Kidney (tissue), 14 donors: ENCODE data around the gene ATF3. TPM values are rescaled to one million over a fixed set of nuclear protein-coding genes. Genes with fewer than 3 reads are reported as not detected.

Experiments
- DNase-seq, 5 donors: peaks; one replicate each; pipeline ENCODE4 v3.0.0-alpha.2; 2013 to 2020
- FAIRE-seq: peaks from 2 replicates; lab custom pipeline; 2012; peaks lifted over from hg19 to GRCh38; lab: Jason Lieb, UNC
- H3K27ac ChIP-seq, 2 donors: one replicate each; pipeline ENCODE4 v1.7.0; 2013; ENCODE audit warnings: low read depth in 2 of 2, low read length in 2 of 2, inconsistent platforms in 1 of 2
- H3K27me3 ChIP-seq: one replicate; pipeline ENCODE4 v1.7.1; 2013; ENCODE audit warnings: low read length, inconsistent platforms; ENCODE audit not compliant: control insufficient read depth, insufficient read depth
- H3K36me3 ChIP-seq, 3 donors: one replicate each; pipeline versions ENCODE4 v1.7.0 to v1.7.1; 2013; ENCODE audit warnings: low read length in 3 of 3, control low read depth in 1 of 3, inconsistent platforms in 1 of 3; ENCODE audit not compliant: insufficient read depth in 3 of 3, control insufficient read depth in 2 of 3
- H3K4me1 ChIP-seq, 3 donors: one replicate each; pipeline versions ENCODE4 v1.7.0 to v1.7.1; 2013; ENCODE audit warnings: low read length in 3 of 3, inconsistent platforms in 1 of 3, low read depth in 1 of 3; ENCODE audit not compliant: control insufficient read depth in 2 of 3, insufficient read depth in 2 of 3
- H3K4me3 ChIP-seq, 3 donors: one replicate each; pipeline versions ENCODE4 v1.7.0 to v1.8.1; 2013; ENCODE audit warnings: low read length in 3 of 3, control low read depth in 1 of 3, inconsistent platforms in 1 of 3
- H3K9ac ChIP-seq, 3 donors: one replicate each; pipeline versions ENCODE4 v1.7.0 to v1.7.1; 2013; ENCODE audit warnings: low read length in 3 of 3, control low read depth in 1 of 3, inconsistent platforms in 1 of 3
- H3K9me3 ChIP-seq, 3 donors: one replicate each; pipeline versions ENCODE4 v1.7.0 to v1.7.1; 2013; ENCODE audit warnings: low read length in 3 of 3, control low read depth in 1 of 3, inconsistent platforms in 1 of 3; ENCODE audit not compliant: control insufficient read depth in 2 of 3, insufficient read depth in 1 of 3
- intact Hi-C: fragments of 100-400 bp; cut with DNase I; formaldehyde crosslinking; loops from one replicate; pipeline ENCODE4 v1.11.1; 2022
- polyA plus RNA-seq: library from polyadenylated mRNA; stranded (reverse); fragments of 350-450 nt; fragmentation: Illumina TruSeq; extraction: RNeasy Lipid Tissue Mini Kit (QIAGEN cat#74804); gene quantifications from one replicate; pipeline ENCODE4 v1.2.3, GENCODE V29; 2014; ENCODE audit warnings: low read depth, low replicate concordance; ENCODE audit not compliant: insufficient read depth
- total RNA-seq: library from RNA; stranded (reverse); fragmentation: NEBNext Ultra II Directional; extraction: Animal tissue kit (Norgen Biotek cat#: 25700); gene quantifications from one replicate; pipeline ENCODE4 v1.2.1, GENCODE V29; 2021
- TF ChIP-seq, protein P1 (sequence below): IDR thresholded peaks from 3 replicates; pipeline ENCODE4 v1.5.1; 2012; ENCODE audit warnings: mild to moderate bottlenecking, moderate library complexity, borderline replicate concordance; ENCODE audit not compliant: insufficient read depth; ENCODE audit errors: extremely low read depth
- donor health status: control.
- donor health status: control.
- donor health status: control.
- donor health status: control.
- donor health status: control.
- donor health status: DM: yes; HTN: yes; CAD: no.
- donor health status: Normal renal cell carcinoma (clear cell type).

Gene ATF3
- total and polyA plus RNA-seq, 2 donors from 2014 or later = 12.8 to 14.6 TPM

DNA sequence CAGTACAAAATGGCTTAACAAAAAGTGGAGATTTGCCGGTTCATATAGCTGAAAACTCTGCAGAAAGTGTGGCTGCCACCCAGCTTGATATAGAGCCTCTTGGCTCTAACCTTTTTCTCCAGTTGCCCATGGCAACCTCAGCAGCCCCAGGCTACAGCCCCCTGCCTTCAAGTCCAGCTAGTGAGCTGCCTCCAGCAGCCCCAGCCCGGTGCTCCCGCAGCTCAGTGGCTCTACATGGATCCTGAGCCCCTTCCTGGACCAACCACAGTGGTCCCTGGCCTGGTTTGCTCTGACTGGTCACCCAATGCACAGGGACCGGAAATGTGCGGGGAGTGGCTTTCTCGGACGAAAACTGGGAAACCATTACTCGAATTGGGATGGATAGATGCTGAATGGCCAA is 13.3 kb upstream of the ATF3 start:
- TF ChIP-seq, protein P1, sequence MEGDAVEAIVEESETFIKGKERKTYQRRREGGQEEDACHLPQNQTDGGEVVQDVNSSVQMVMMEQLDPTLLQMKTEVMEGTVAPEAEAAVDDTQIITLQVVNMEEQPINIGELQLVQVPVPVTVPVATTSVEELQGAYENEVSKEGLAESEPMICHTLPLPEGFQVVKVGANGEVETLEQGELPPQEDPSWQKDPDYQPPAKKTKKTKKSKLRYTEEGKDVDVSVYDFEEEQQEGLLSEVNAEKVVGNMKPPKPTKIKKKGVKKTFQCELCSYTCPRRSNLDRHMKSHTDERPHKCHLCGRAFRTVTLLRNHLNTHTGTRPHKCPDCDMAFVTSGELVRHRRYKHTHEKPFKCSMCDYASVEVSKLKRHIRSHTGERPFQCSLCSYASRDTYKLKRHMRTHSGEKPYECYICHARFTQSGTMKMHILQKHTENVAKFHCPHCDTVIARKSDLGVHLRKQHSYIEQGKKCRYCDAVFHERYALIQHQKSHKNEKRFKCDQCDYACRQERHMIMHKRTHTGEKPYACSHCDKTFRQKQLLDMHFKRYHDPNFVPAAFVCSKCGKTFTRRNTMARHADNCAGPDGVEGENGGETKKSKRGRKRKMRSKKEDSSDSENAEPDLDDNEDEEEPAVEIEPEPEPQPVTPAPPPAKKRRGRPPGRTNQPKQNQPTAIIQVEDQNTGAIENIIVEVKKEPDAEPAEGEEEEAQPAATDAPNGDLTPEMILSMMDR = no peak
- H3K9me3 ChIP-seq = no peaks in the 10 kb centered on the region
- FAIRE-seq (no peak), DNase-seq (no peak)
- H3K9ac ChIP-seq = no peak overlapping the region
- H3K27ac ChIP-seq = no peak overlapping the region
- H3K36me3 ChIP-seq = no peaks in the 10 kb centered on the region
- no peak overlapping the region for H3K4me3 ChIP-seq
- intact Hi-C loops = no loop called here
- H3K27me3 ChIP-seq = no peaks in the 10 kb centered on the region
- H3K4me1 ChIP-seq = no peaks in the 10 kb centered on the region

- no peaks in the 10 kb centered on the region for H3K9me3 ChIP-seq
- no peak overlapping the region for H3K4me3 ChIP-seq
- no peaks in the 10 kb centered on the region for H3K27me3 ChIP-seq
- DNase-seq (peak in 2 of 5 donors; percentile 79 to 82), FAIRE-seq (peak; percentile 50)
- no peak overlapping the region for H3K9ac ChIP-seq
- TF ChIP-seq, protein P1 = peak; percentile 32
- H3K27ac ChIP-seq = peak overlapping the region; percentile 5 to 65
- intact Hi-C loops = no loop called here
- no peaks in the 10 kb centered on the region for H3K4me1 ChIP-seq
- no peaks in the 10 kb centered on the region for H3K36me3 ChIP-seq
Observed at GRCh38 chr1:212595787-212596714, 12.5 kb upstream of the ATF3 start.

- H3K9ac ChIP-seq = no peak overlapping the region
- no peak for FAIRE-seq
- no peaks in the 10 kb centered on the region for H3K9me3 ChIP-seq
- TF ChIP-seq, protein P1 = no peak
- H3K27me3 ChIP-seq = no peaks in the 10 kb centered on the region
- DNase-seq = no peak
- H3K36me3 ChIP-seq = no peaks in the 10 kb centered on the region
- peak overlapping the region in 1 of 2 donors; percentile 5 for H3K27ac ChIP-seq
- no peaks in the 10 kb centered on the region for H3K4me1 ChIP-seq
- intact Hi-C loops = no loop called here
- H3K4me3 ChIP-seq = no peak overlapping the region
Observed at GRCh38 chr1:212596798-212597197, 11.8 kb upstream of the ATF3 start.
